Uterus (tissue), 2 donors: ENCODE data around the gene MAGEA9B.

Experiments
- CTCF ChIP-seq, 4 experiments: fragments of 200-600 bp in 2 of 4; fragments of 450-650 bp in 2 of 4; sonication (generic) in 2 of 4; IDR thresholded peaks; one replicate each; pipeline ENCODE4 v1.5.1; 2016 to 2019; ENCODE audit warnings: antibody characterized with exemption in 4 of 4, mild to moderate bottlenecking in 2 of 4, moderate library complexity in 1 of 4
- POLR2A ChIP-seq, 2 donors: fragments of 450-650 bp; IDR thresholded peaks; one replicate each; pipeline ENCODE4 v1.6.1; 2016; ENCODE audit warnings: antibody characterized with exemption in 2 of 2, mild to moderate bottlenecking in 1 of 2, moderate library complexity in 1 of 2

GRCh38 chrX:149570668-149571067 is 16.6 kb downstream of the MAGEA9B start:
- no peak for TF ChIP-seq CTCF (IDR thresholded peaks at IDR 0.05)
- no peak for TF ChIP-seq POLR2A (IDR thresholded peaks at IDR 0.05)
